GM18526 (cell line): ENCODE results near the gene MEX3C.

Source experiments
- POLR2A ChIP-seq: IDR thresholded peaks from 3 replicates; pipeline ENCODE4 v1.6.1; 2011; ENCODE audit not compliant: insufficient read length; ENCODE audit errors: extremely low read depth

The MEX3C gene

GRCh38 chr18:51170664-51171063 lies 26.8 kb downstream of the MEX3C start:
- no peak for TF ChIP-seq POLR2A

GRCh38 chr18:51169731-51170130 lies 27.8 kb downstream of the MEX3C start:
- TF ChIP-seq POLR2A: no peak

- no peak for TF ChIP-seq POLR2A
Measured at GRCh38 chr18:51168960-51169662, 28.4 kb downstream of the MEX3C start.

- no peak for TF ChIP-seq POLR2A
Measured at GRCh38 chr18:51168026-51168742, 29.3 kb downstream of the MEX3C start.

GRCh38 chr18:51165296-51165695 lies 32.2 kb downstream of the MEX3C start:
- TF ChIP-seq POLR2A: no peak

- TF ChIP-seq POLR2A: no peak
Measured at GRCh38 chr18:51164761-51165281, 32.7 kb downstream of the MEX3C start.

- TF ChIP-seq POLR2A: no peak
Measured at GRCh38 chr18:51164342-51164741, 33.1 kb downstream of the MEX3C start.

- no peak for TF ChIP-seq POLR2A
Measured at GRCh38 chr18:51163543-51163942, 33.9 kb downstream of the MEX3C start.

- no peak for TF ChIP-seq POLR2A
Measured at GRCh38 chr18:51162617-51163016, 34.9 kb downstream of the MEX3C start.

GRCh38 chr18:51160646-51161045 lies 36.8 kb downstream of the MEX3C start:
- TF ChIP-seq POLR2A: no peak

- no peak for TF ChIP-seq POLR2A
Measured at GRCh38 chr18:51157215-51157614, 40.3 kb downstream of the MEX3C start.

- no peak for TF ChIP-seq POLR2A
Measured at GRCh38 chr18:51154431-51155063, 42.9 kb downstream of the MEX3C start.

GRCh38 chr18:51153659-51154371 lies 43.7 kb downstream of the MEX3C start:
- peak; percentile 44 for TF ChIP-seq POLR2A

- TF ChIP-seq POLR2A: no peak
Measured at GRCh38 chr18:51151568-51152511, 45.6 kb downstream of the MEX3C start.
